Right lobe of liver (tissue), 6 donors: Measurements from ENCODE around the gene FAM111B. TPM values are rescaled to one million over a fixed set of nuclear protein-coding genes. Genes with fewer than 3 reads are reported as not detected.

Source experiments
- ATAC-seq, 4 donors: fragments of 200-7000 bp; cut with Tn5 transposase; one replicate each; pipeline ENCODE4 v1.9.1; 2020; ENCODE audit warnings: mild to moderate bottlenecking in 4 of 4, moderate library complexity in 4 of 4
- DNase-seq, 3 donors: peaks; one replicate each; pipeline ENCODE4 v3.0.0-alpha.2; 2020
- H3K27ac ChIP-seq, 3 donors: fragments of 200-600 bp; one replicate each; pipeline ENCODE4 v1.8.0; 2022
- H3K27me3 ChIP-seq, 2 donors: fragments of 200-600 bp; one replicate each; pipeline ENCODE4 v1.8.0; 2022
- H3K36me3 ChIP-seq, 4 donors: fragments of 200-600 bp; sonication (generic) in 1 of 4; one replicate each; pipeline versions ENCODE4 v1.5.1 to v1.8.0; 2017 to 2022; ENCODE audit warnings: control low read depth in 1 of 4
- H3K4me1 ChIP-seq, 4 donors: fragments of 200-600 bp; sonication (generic) in 1 of 4; one replicate each; pipeline versions ENCODE4 v1.5.1 to v1.8.0; 2017 to 2022; ENCODE audit warnings: control low read depth in 1 of 4
- H3K4me3 ChIP-seq, 3 donors: fragments of 200-600 bp; one replicate each; pipeline ENCODE4 v1.8.0; 2022
- H3K9me3 ChIP-seq, 4 donors: fragments of 200-600 bp; sonication (generic) in 1 of 4; one replicate each; pipeline versions ENCODE4 v1.5.1 to v1.8.0; 2017 to 2022; ENCODE audit warnings: control low read depth in 1 of 4
- CTCF ChIP-seq, 4 donors: fragments of 200-600 bp in 3 of 4; fragments of 450-650 bp in 1 of 4; IDR thresholded peaks; one replicate each; pipeline versions ENCODE4 v1.5.1 to v1.8.0; 2016 to 2022; ENCODE audit warnings: antibody characterized with exemption in 4 of 4, mild to moderate bottlenecking in 2 of 4
- POLR2A ChIP-seq: fragments of 450-650 bp; IDR thresholded peaks from one replicate; pipeline ENCODE4 v1.6.1; 2017; ENCODE audit warnings: antibody characterized with exemption, mild to moderate bottlenecking
- WGBS: methylation state at CpG from one replicate; pipeline ENCODE4 v1.1.6; 2018; ENCODE audit warnings: low coverage, low lambda C conversion rate; ENCODE audit not compliant: insufficient coverage; ENCODE audit errors: missing lambda C conversion rate; 5-methylcytosine and 5-hydroxymethylcytosine counted together
- intact Hi-C, 2 donors: fragments of 100-400 bp; cut with DNase I; formaldehyde crosslinking; loops; one replicate each; pipeline versions ENCODE4 v1.11.2 to v1.14.1; 2022
- total RNA-seq, 6 experiments: library from RNA; depleted of rRNA in 2 of 6; stranded (reverse); fragments of >200 nt in 2 of 6; fragmentation: NEBNext Ultra II Directional in 3 of 6; extraction: Animal tissue kit (Norgen Biotek cat#: 25700) in 3 of 6; gene quantifications; one replicate each; pipeline versions ENCODE4 v1.1.0 to v1.2.4, GENCODE V29; 2016 to 2023
- donor health status: DM: no; HTN: yes; CAD: no.
- donor health status: DM: no; HTN: no; CAD: no.
- donor health status: DM: no; HTN: no; CAD: no.
- donor health status: DM: no; HTN: yes; CAD: no.
- donor health status: DM: no; HTN: yes; CAD: no.

The FAM111B gene
- total RNA-seq, 6 experiments from 2014 or later = 0.15 to 9.6 (median 1.1) TPM

GRCh38 chr11:59145534-59145933 is 38.5 kb downstream of the FAM111B start:
- ATAC-seq = no peak
- WGBS = 5% methylated on average over 4 of the region's 4 CpGs
- intact Hi-C loops = no loop called here

GRCh38 chr11:59151761-59152160 is 44.7 kb downstream of the FAM111B start:
- H3K27ac ChIP-seq = no peak overlapping the region
- WGBS = no CpG with 5 or more reads among the region's 1 CpG

More at GRCh38 chr11:59145534-59145933, 38.5 kb downstream of the FAM111B start:
- no peak for DNase-seq
- Histone ChIP-seq H3K9me3 (no peaks in the 10 kb centered on the region), H3K27ac (no peak overlapping the region), H3K36me3 (peaks cover 0 to 1% (median 0%) of the 10 kb centered on the region in 4 donors), H3K4me3 (no peak overlapping the region), H3K4me1 (peaks cover 0 to 25% (median 9%) of the 10 kb centered on the region in 4 donors), H3K27me3 (no peaks in the 10 kb centered on the region)
- TF ChIP-seq CTCF (IDR thresholded peaks at IDR 0.05) = no peak
- no peak for TF ChIP-seq POLR2A

GRCh38 chr11:59152312-59152951 is 45.4 kb downstream of the FAM111B start:
- no peaks in the 10 kb centered on the region for H3K27me3 ChIP-seq
- H3K27ac ChIP-seq = no peak overlapping the region
- H3K36me3 ChIP-seq = peaks cover 0 to 5% (median under 1%) of the 10 kb centered on the region in 4 donors
- TF ChIP-seq POLR2A (no peak), CTCF (IDR thresholded peaks at IDR 0.05) (no peak)
- H3K4me1 ChIP-seq = no peaks in the 10 kb centered on the region
- no peak overlapping the region for H3K4me3 ChIP-seq
- no peaks in the 10 kb centered on the region for H3K9me3 ChIP-seq
- intact Hi-C loops = no loop called here
- no peak for ATAC-seq
- DNase-seq = no peak
- 77% methylated on average over 8 of the region's 8 CpGs for WGBS

More at GRCh38 chr11:59151761-59152160, 44.7 kb downstream of the FAM111B start:
- intact Hi-C loops = no loop called here
- TF ChIP-seq POLR2A (no peak), CTCF (IDR thresholded peaks at IDR 0.05) (no peak)
- Histone ChIP-seq H3K27me3 (no peaks in the 10 kb centered on the region), H3K4me3 (no peak overlapping the region), H3K36me3 (peaks cover 0 to 5% (median under 1%) of the 10 kb centered on the region in 4 donors), H3K4me1 (no peaks in the 10 kb centered on the region), H3K9me3 (no peaks in the 10 kb centered on the region)
- DNase-seq = no peak
- no peak for ATAC-seq

- ATAC-seq (no peak), DNase-seq (no peak)
- 98% methylated on average over 4 of the region's 5 CpGs for WGBS
- H3K9me3 ChIP-seq = no peaks in the 10 kb centered on the region
- intact Hi-C loops = no loop called here
- no peak overlapping the region for H3K4me3 ChIP-seq
- TF ChIP-seq POLR2A = no peak
- no peak for TF ChIP-seq CTCF (IDR thresholded peaks at IDR 0.05)
- H3K36me3 ChIP-seq = peaks cover 0 to 5% (median 0%) of the 10 kb centered on the region in 4 donors
- H3K4me1 ChIP-seq = no peaks in the 10 kb centered on the region
- no peaks in the 10 kb centered on the region for H3K27me3 ChIP-seq
- no peak overlapping the region for H3K27ac ChIP-seq
These were observed 47.6 kb downstream of the FAM111B start for GRCh38 chr11:59154610-59155009.
